Amniotic stem cell (primary cell): ENCODE results near the gene HS3ST5.

ENCODE experiments used
- DNase-seq: peaks from one replicate; lab custom pipeline; 2025; lab: John Stamatoyannopoulos, UW

HS3ST5 gene, protein sequence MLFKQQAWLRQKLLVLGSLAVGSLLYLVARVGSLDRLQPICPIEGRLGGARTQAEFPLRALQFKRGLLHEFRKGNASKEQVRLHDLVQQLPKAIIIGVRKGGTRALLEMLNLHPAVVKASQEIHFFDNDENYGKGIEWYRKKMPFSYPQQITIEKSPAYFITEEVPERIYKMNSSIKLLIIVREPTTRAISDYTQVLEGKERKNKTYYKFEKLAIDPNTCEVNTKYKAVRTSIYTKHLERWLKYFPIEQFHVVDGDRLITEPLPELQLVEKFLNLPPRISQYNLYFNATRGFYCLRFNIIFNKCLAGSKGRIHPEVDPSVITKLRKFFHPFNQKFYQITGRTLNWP

DNA sequence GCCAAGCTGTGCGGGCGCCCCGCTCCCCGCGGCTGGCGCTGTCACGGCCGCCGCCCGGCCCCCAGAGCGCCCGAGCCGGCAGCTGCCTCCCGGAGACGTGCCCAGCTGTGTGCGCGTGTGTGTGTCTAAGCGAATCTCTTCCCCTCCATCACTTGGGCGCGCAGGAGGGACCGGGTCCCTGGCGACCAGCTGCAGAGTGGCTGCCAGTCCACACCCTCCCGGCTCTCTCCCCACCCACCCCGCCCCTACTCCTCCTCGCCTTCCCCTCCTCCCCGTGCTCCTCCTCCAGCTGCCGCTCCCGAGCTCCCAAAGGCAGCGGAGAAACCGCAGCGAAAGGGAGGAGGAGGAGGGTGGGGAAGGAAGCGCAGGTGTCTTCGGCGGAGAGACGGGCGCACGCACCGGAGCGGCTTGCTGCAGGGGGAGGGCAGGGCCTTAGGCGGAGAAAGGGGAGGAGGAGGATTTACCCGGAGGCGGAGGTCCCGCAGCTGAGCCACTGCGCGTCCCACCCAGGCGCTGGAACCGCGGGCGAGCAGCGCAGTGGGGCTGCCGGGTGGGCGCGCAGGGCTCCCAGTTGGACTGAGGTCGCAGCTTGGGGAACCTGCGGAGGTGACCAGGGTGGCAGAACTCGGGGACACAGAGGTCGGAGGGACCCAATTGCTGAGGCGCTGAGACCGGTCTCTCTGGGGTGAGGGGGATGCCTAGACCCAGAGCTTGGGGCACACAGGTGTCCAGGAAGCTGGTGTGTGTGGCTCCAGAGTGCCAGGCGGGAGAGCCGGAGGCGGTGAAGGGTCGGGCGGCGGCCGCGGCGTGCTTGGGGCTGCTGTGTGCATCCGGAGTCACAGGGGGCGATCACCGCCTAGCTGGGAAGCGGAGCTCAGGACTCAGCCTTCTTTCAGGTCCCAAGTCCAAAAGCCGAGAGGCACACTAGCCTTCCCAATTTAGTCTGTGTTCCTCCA, at the start of gene HS3ST5:
HS3ST5 (minus strand) TSS at position 198 of the 956 bp plus-strand sequence. CDS start 280,178 bp downstream, outside the sequence.
- DNase-seq: peak; percentile 16

DNA sequence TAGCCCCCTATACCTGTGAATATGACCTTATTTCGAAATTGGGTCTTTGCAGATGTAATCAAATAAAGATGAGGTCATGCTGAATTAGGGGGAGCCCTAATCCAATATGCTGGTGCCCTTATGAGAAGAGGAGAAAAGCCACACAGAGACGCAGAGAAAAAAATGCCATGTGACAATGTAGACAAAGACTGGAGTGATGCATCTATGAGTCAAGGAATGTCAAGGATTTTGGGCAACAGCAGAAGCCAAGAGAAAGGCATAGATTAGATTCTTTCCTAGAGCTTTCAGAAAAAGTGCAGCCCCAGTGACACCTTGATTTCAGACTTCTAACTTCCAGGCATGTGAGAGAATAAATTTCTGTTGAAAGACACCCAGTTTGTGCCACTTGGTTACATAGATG, 47.4 kb upstream of the HS3ST5 start:
- no peak for DNase-seq

DNA sequence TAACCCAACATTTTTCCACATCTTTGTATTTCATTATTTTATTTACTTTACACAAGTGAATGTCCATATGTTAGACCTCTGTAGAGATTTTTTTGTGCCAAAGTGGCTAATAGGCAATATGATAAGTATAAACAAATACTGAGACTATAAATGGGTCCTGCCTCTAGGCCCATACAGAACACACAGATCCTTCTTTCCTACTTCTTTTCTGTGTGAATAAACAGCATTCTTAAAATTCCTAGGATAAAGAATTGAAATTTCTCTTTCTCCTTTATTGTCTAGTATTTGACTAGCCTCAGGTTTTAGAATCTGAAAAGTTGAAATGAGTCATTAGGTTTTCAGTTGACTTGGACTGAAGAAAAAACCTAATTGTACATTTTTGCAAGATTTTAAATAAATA, 46.3 kb upstream of the HS3ST5 start:
- no peak for DNase-seq

DNA sequence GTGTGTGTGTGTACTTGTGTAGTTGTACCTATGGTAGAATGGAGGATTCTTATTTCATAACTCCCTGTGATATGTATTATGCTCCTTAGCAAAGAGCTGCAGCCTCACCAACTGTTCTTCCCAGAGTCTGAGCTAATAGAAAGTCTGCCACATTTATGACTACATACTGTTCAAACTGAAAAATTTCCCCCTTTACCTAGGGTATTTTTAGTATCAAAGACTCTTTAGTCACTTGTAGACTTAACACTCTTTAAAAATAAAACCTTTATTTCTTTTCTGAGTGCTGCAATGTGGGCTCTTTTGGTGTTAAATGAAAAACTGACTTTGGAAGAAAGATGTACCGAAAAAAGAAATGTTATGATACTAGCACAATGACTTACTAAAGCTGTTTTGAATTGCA, 39.6 kb upstream of the HS3ST5 start:
- DNase-seq: no peak

DNA sequence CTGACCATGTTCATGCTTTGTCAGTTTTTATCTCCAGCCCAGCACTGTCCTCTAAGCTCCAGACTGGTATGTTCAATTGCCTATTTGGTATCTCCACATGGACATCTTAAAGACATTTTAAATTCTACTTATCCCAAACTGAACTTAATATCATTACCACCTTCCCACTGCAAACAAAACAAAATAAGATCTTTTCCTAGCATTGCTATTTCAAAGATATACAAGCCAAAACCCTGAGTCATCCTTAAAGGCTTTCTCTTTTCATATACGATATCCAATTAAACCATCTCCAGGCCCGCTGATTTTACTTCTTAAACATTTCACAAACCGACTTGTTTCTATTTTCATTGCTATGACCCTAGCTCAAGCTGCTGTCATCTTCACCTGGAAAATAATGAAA, 35.1 kb upstream of the HS3ST5 start:
- DNase-seq: no peak

DNA sequence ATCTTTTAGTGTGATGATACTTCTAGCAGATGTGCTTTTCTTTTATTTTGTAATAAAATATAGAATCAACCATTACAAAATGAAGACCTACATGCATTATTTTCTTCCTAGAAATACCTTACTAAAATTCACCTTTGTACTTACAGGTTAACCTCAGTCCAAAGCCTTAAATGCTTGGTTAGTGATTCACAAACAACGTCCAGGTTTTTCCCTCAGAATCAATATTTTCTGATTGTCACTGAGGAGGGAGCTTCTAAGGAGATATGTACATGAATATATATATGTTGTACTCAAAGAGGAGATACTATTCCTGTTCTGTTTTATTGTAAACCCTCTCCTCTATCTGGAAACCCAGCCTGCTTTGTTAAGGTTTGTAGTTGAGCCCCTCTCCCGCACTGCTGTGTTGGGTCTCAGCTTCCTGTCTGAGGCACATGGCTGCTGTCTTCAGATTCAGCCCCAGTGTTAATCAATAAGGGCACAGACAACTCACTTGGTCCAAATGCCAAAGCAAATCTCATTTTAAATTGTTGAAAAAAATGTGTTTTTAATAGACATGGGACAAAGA, 33.9 kb upstream of the HS3ST5 start:
- DNase-seq: no peak

DNA sequence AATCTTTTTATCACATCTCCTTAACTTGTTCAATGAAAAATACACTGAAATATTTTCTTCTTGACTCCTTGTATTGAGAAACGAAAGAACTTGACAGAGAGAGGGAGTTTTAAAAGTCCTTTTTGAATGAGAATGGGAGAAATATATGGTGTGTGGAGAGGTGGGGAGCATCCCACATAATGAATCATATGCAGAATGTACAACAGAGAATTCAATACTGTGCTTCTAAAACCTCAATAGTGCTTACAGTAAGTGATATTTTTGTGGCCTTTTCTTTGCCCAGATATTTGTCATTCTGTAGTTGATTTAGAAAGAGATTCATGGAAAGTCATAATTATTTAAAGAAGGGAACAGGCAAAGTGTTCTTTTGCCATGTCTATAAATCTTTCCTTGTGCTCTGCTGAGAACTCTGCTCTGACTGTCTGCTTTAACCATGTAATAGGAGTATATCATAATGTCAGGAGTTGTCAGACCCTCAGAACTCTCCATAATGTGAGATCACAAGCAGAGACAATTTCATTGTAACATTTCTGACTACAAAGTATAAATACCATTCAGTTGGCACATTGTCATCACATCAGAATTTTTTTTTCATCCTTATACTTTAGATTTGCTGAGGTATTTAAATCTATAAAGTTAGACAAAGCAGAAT, 32.8 kb upstream of the HS3ST5 start:
- no peak for DNase-seq

DNA sequence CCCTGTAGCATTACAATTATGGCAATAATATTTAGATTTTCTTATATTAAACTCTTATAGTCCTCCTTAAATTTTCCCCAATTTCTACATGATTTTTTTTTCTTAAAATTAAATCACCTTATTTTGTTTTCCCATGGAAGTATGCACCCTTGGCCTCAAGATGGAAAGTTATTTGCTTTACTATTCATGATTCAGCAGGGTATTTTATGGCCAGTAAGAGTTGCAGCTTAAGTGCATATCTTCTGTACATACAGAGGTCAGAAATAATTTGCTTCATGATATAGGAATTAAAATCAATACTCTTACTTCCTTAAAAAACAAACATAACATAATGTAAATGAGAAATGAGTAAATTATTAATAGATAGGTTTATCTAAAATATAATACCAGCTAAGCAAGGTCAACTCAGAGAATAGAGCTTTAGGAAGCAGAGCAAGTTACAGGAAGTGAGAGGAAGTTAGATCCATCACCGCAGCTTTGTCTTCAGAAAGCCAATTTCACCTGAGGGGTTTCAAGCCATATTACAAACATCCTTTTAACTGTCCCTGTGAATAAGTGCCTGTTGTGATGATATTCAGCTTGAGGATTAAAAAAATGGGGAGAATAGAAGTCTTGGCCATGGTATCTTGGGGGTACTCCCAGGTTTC, 24.6 kb upstream of the HS3ST5 start:
- no peak for DNase-seq

DNA sequence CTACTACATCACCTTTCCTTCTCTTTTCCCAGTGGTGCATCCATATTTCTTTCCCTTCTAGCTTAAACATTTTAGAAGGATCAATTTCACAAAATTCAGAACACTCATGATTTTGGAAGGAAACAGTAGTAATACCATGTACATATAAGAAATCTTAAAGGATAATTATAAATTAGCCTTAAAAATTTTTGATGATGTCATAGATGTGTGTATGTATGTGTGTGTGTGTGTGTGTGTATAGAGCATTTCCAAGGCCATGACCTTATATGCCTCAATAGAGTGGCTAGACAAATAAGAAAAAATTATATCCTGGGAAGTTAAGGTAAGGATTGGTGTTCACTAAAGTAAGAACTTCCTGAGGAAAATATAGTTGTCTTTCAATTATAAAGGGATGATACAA, 24.1 kb upstream of the HS3ST5 start:
- DNase-seq: no peak

DNA sequence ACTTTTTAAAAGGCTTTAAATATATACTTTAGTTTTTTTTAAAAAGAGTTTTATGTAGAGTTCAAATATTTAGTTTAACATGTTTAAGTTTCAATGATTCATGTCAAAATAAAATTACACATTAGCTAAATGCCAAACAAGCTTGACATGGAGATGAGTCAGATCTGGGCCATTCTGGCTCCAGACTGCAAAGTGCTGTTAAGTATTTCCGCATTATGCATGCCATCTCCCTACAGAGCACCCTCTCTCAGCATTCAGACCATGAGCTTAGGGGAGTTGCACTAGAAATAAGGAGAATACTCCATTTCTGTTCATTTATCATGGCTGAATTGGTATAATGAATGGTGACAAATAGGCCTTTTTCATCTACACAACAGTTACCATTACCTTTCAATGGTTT, 21.5 kb upstream of the HS3ST5 start:
- DNase-seq: peak; percentile 56

DNA sequence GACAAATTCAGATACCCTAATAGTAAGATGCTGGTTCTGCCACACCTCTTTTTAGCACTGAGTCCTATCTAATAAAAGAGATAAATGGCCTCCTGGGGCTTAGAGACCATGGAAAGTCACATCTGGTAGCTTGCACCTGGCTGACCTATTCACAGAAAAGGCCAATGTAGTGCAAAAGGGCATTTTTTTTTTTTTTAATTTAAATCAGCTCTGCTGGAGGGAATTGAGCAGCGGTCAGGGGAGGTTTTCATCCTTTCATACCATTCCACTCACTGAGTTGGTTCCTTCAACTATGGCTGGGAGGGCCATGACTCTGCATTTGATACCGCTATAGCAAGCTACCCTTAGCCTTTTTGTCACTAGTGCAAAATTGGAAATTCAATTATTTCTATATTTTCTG, 20.1 kb upstream of the HS3ST5 start:
- DNase-seq: no peak

DNA sequence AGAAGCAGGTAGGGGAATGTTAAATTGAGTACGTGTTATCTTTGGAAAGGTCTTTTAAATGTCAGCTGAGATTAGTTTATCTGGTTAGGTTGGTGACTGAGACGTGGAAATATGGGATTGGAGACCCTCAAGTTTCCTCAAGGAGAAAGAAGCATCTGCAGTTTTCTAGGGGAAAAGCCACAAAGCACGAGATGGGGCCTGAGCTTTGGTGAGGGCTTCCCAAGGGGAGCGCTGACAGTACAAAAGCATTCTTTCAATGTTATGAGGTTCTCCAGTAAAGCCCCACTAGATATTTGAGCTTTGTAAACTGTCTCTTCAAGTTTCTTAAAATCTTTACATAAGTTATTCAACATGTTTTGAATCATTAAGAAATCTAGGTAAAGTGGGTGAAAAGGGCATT, 19.6 kb upstream of the HS3ST5 start:
- no peak for DNase-seq

DNA sequence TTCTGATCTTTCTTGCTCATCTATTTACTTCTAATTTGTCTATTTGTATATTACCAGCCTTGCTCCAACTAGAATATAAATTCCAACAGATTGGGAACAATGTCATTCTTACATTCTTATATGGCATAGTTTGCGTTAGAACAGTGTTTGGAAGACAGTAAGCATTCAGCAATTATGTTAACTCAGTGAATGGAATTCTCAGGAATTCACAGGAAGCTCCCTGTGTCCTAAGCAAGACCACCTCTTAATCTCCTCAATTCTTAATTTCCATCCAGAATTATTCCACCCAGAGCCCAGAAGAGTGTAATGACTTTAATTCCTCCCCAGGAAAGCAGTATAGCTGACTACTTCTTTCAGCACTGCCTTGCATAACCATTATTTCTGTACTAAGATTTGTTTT, 18.2 kb upstream of the HS3ST5 start:
- DNase-seq: no peak

DNA sequence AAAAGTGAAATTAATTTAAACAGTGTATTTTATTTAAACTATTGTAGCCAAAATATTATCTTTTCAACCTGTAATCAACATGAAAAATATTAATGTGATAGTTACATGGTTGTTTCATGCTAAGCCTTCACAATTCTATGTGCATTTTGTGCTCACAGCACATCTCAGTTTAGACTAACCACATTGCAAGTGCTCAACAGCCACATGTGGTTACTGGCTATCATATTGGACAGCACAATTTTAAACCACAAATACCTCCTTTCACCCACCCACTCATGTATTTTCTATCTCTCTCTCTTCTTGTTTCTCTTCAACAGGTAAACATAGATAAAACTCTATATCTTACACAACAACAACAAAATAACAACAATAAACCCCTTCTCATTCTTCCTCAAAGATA, 12.5 kb upstream of the HS3ST5 start:
- DNase-seq: no peak

DNA sequence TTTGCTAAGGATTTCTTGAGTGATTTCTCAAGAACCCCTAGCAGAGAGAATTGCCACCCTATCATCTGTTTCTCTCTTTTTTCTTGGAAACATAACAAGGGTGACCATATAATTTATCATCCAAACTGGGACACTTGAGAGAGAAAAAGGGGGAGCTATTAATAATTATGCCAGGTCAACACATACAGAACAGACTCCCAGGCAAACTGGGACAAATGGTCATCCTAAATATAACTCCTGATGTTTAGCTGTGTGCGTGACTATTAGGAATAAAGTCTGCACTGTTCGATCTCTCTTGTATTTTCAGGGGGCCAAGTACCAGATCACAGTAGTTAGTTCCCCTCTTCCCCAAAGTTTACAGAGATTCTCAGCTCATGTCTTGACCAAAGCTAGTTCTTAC, 11.7 kb upstream of the HS3ST5 start:
- no peak for DNase-seq

DNA sequence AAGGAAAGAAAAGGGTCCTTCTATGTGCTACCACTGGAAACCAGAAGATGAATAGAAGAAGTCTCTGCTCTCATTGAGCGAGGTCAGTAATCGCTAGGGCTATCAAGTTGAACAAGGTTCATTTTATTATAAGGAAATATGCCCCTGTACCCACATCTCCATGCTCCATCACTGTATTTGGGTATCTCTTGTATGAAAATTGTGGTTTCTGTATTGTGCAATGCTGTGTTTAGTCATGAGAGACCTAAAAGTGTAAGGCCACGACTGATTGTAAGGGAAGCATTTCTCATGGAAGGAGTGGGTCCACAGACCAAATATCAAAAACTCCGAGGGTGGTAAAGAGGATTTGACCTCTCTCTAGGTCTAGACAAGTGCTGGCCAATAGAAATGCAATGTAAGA, 3.6 kb upstream of the HS3ST5 start:
- no peak for DNase-seq

DNA sequence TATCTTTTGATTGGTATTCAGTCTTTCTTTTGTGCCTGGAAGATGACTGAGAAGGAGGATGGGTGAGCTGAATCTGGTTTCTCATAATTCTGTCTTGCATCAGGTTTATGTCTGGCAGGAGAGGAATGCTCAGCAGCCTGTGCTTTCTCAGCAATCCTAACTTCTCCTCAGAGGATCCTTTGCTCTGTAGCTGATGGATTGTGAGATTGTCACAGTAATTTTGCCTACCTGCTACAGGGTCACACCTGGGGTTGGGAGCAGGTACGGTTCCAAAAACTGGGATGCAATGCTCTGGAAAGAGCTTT, 2.1 kb upstream of the HS3ST5 start:
- no peak for DNase-seq

DNA sequence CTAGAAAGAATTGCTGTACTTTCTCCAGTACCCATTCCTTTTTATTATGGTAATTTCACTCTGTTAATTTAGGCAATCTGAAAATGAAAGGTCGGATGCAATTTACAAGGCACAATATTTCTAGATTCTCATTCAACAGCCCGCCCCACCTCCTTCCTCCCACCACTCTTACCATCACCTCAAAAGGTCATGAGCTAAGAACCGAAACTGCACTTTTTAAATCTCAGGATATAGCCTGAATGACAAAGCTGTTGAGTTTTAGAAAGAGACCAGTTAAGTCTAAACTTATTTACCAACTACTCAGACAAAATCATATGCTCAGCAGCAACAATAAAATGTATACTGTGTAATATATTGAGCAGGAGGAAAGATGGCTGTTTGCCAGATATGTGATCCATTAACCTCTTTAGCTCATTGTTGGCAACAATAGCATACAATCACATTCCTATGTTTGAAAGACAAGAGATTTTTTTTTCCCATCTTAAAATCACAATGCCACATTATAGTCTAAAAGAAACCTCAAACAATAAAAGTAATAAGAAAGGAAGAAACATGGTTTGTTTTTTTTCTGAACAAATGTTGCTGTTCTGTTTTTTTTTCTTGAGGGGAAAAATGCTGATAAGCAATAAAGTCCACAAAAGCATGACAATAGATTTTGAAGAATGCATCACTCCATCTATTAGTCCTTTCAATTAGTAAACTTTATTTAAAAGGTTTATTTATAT, 1.6 kb upstream of the HS3ST5 start:
- no peak for DNase-seq

DNA sequence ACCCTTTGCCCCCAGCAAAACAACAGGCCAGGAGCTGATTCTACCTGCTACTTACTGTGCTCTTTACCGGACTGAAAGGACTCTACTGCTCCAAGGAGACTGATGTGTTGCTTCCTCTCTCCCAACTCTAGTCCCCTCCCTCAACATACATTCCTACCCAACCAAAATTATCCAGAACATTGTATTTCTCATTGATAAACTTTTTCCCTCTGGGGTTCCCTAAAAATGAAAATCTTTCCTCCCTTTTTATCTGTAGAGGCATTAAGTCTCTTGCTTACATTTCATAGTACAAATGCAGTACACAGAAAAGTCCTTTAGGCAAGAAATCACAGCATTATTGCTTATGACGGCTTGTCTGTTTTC, 940 bp upstream of the HS3ST5 start:
- no peak for DNase-seq

DNA sequence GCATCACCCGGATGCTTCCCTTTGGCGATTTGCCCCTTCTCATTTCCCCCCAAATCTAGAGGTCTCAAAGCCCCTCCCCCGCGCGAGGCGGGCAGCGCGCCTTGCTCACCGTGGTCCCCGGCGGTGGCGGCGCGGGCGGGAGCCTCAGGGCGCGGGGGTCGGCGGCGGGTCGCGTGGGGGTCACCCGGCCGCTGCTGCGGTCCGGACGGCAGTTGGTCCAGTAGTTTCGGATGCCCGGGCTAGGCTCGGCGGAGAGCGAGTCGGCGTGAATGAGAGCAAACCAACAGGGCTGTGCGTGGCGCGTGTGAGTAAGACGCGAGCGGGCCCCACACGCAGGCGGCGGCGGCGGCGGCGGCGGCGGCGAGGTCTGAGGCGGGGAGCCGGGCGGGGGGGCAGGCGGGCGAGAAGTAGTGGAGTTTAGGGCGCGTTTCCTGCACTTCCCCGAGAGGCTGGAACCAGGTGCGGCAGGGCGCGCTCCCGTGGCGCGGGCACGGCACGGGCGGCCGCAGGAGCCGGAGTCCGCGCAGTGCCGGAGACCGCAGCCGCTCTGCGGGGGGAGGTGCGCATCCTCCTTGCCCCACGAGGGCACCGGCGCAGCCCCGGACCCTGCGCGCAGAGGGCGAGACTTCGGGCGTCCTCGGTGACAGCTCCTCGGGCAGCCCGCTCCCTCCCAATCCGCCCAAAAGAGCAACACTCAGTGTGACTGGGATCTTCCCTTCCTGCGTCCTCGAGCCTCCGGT, 567 bp downstream of the HS3ST5 start:
- DNase-seq: no peak

DNA sequence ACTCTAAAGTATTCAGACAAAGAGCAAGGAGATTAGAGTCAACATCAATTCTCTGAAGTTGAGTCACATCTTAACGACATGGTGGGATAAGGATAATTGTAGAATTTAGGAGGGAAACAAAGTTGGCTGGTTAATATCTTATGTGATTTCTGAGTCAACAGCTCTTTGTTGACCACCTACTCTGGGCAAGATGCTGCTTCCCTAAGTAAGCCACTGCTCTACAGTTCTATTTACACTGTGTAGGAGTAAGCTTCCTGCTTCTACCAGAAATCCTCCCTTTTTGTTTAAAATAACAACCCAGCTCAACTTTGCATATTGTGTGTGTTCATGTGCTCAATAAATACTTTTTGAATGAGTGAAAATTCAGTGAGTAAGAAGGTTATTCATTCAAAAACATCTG, 3.1 kb downstream of the HS3ST5 start:
- DNase-seq: no peak
